ENCODE results near the gene MBNL1. TPM values are rescaled to one million over a fixed set of nuclear protein-coding genes. Genes with fewer than 3 reads are reported as not detected.

The MBNL1 gene
- polyA plus RNA-seq, 1 donor from 2014 or later: 200 TPM

DNA sequence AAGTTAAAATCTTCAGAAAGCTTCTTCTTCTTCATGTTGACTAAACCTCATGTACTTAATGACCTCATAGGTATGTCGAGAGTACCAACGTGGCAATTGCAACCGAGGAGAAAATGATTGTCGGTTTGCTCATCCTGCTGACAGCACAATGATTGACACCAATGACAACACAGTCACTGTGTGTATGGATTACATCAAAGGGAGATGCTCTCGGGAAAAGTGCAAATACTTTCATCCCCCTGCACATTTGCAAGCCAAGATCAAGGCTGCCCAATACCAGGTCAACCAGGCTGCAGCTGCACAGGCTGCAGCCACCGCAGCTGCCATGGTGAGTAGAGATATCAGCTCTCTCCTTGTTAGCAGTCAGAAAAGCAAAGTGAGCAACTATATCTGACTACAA, 176.5 kb downstream of the MBNL1 start:
- H3K9me3 Mint-ChIP-seq: peaks cover 0 to 1% (median 0%) of the 10 kb centered on the region in 3 donors
- peaks cover 28 to 49% (median 41%) of the 10 kb centered on the region in 3 donors for H3K4me1 Mint-ChIP-seq
- H3K27ac Mint-ChIP-seq: peak overlapping the region in 1 of 3 donors; percentile 32
- no peak overlapping the region for H3K4me3 Mint-ChIP-seq
- H3K27me3 Mint-ChIP-seq: no peaks in the 10 kb centered on the region
- H3K36me3 Mint-ChIP-seq: peaks cover 5% of the 10 kb centered on the region

DNA sequence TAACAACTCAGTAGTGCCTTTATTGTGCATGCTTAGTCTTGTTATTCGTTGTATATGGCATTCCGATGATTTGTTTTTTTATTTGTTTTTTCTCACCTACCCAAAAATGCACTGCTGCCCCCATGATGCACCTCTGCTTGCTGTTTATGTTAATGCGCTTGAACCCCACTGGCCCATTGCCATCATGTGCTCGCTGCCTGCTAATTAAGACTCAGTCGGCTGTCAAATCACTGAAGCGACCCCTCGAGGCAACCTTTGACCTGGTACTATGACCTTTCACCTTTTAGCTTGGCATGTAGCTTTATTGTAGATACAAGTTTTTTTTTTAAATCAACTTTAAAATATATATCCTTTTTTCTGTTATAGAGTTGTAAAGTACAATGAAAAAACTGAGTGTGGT, 177.8 kb downstream of the MBNL1 start:
- peak overlapping the region in 2 of 4 donors; percentile 50 to 54 for H3K4me3 Mint-ChIP-seq

DNA sequence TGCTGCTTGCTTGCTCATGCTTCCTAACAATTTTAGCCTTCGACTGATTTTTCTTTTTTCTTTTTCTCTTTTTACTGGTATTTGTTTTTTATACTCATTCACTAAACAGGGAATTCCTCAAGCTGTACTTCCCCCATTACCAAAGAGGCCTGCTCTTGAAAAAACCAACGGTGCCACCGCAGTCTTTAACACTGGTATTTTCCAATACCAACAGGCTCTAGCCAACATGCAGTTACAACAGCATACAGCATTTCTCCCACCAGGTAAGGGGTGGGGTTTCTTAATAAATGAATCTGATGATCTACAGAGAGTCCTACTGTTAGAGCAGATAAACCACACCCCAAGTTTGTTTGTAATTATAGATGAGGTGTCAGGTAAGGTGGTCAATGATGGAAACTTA, 178.8 kb downstream of the MBNL1 start:
- no peaks in the 10 kb centered on the region for H3K9me3 Mint-ChIP-seq
- H3K27me3 Mint-ChIP-seq: no peaks in the 10 kb centered on the region
- peak overlapping the region in 2 of 3 donors; percentile 14 to 89 for H3K27ac Mint-ChIP-seq
- H3K4me3 Mint-ChIP-seq: peak overlapping the region in 1 of 4 donors; percentile 77
- H3K36me3 Mint-ChIP-seq: peaks cover 5% of the 10 kb centered on the region
- peaks cover 26 to 52% (median 41%) of the 10 kb centered on the region in 3 donors for H3K4me1 Mint-ChIP-seq

More for the DNA sequence above, 177.8 kb downstream of the MBNL1 start:
- H3K36me3 Mint-ChIP-seq: peaks cover 5% of the 10 kb centered on the region
- H3K4me1 Mint-ChIP-seq: peaks cover 28 to 53% (median 46%) of the 10 kb centered on the region in 3 donors
- no peaks in the 10 kb centered on the region for H3K27me3 Mint-ChIP-seq
- H3K27ac Mint-ChIP-seq: peak overlapping the region in 2 of 3 donors; percentile 3 to 27
- no peaks in the 10 kb centered on the region for H3K9me3 Mint-ChIP-seq

DNA sequence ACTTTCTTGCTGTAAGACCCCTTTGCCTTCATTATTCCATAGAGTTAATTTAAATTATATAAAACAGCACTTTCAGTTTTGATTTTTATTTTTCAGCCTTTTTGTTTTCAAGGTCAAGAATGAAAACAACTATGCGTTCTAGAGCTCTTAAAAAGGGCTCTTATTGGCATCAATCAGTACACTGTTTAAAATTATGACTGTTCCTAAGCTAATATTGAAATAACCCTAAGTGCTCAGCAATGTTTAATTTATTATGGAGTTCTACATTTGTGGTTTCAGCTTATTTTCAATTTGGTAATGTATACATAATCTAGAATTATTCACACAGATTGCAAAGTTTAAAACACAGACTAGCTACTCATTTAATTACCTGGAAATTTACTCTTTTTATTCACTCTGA, 179.4 kb downstream of the MBNL1 start:
- peak overlapping the region in 1 of 3 donors; percentile 14 for H3K27ac Mint-ChIP-seq
- H3K9me3 Mint-ChIP-seq: no peaks in the 10 kb centered on the region
- peaks cover 5% of the 10 kb centered on the region for H3K36me3 Mint-ChIP-seq
- no peaks in the 10 kb centered on the region for H3K27me3 Mint-ChIP-seq
- peaks cover 24 to 47% (median 39%) of the 10 kb centered on the region in 3 donors for H3K4me1 Mint-ChIP-seq
- H3K4me3 Mint-ChIP-seq: no peak overlapping the region

DNA sequence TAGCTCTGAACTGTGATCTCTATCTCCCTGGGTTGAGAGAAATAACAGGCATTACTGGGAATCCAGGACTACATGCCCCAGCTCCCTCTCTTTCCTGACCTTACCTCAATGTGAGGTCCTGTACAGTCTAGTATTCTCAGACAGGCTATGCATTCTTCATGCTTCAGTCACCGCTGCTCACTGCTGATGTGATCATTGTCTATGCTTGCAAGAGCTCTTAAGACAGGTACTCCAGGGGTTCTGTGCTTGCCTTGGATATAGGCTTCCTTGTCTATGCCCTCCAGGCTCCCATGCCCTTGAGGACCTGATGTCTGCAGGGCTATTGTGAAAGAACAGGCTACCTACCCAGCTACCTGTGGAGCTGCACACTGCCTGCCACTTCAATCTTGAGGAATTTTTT, 183.6 kb downstream of the MBNL1 start:
- peaks cover 6% of the 10 kb centered on the region for H3K36me3 Mint-ChIP-seq
- H3K27me3 Mint-ChIP-seq: no peaks in the 10 kb centered on the region
- H3K27ac Mint-ChIP-seq: peak overlapping the region in 2 of 3 donors; percentile 28 to 90
- no peak overlapping the region for H3K4me3 Mint-ChIP-seq
- no peaks in the 10 kb centered on the region for H3K9me3 Mint-ChIP-seq
- H3K4me1 Mint-ChIP-seq: peaks cover 12 to 20% (median 16%) of the 10 kb centered on the region in 3 donors

DNA sequence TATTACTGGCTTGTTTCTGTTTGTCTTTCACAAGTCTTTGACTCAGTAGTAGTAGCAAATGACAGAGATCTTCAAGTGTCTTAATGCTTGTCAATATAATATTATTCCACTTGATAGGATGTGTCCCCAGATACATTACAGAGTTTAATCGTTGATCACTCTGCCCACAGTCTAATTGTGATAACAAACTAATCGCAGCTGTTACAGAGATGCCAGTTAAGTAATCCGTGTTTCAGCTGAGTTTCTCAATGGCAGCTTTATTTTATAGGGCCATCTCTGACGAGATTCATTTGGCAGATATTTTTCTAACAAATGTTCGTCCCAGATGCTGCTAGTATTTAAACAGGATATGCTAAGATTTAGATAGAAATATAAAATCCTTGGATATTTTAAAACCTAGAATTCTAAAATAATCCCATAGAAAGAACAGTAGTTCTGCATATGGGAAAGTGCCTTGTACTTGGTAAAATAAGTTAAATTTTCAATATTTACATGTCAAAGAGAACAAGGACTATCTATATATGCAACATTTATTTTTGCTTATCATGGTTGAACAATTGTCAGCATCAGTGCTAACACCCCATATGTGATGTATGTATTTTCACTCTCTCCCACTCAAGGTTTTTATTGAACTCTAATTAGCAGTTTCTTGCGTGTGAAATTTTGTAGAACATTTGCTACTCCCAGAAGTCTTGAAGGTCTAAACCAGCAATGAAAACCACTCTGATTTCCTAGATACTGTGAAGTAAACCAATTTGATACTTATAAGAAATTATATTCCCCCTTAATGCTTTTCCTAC, 185.5 kb downstream of the MBNL1 start:
- H3K4me1 Mint-ChIP-seq: peaks cover 9 to 13% (median 12%) of the 10 kb centered on the region in 3 donors
- H3K36me3 Mint-ChIP-seq: peaks cover 5% of the 10 kb centered on the region
- H3K27me3 Mint-ChIP-seq: no peaks in the 10 kb centered on the region
- H3K9me3 Mint-ChIP-seq: no peaks in the 10 kb centered on the region
- no peak overlapping the region for H3K27ac Mint-ChIP-seq
- H3K4me3 Mint-ChIP-seq: no peak overlapping the region

DNA sequence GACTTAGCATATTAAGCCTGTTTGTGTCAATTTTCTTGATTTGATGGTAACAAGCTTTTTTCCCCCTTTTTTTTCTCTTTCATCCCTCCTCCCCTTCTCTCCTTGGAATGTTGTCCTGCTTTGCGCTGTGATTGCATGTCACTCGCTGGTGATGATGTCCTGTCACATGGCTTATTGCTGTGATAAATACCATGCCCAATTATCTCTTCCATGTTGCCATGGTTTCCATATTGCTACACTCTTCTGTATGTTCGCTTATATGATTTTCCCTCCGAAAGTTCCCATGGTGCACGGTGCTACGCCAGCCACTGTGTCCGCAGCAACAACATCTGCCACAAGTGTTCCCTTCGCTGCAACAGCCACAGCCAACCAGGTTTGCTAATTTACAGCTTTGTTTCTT, 187.3 kb downstream of the MBNL1 start:
- peaks cover 7 to 12% (median 10%) of the 10 kb centered on the region in 3 donors for H3K4me1 Mint-ChIP-seq

DNA sequence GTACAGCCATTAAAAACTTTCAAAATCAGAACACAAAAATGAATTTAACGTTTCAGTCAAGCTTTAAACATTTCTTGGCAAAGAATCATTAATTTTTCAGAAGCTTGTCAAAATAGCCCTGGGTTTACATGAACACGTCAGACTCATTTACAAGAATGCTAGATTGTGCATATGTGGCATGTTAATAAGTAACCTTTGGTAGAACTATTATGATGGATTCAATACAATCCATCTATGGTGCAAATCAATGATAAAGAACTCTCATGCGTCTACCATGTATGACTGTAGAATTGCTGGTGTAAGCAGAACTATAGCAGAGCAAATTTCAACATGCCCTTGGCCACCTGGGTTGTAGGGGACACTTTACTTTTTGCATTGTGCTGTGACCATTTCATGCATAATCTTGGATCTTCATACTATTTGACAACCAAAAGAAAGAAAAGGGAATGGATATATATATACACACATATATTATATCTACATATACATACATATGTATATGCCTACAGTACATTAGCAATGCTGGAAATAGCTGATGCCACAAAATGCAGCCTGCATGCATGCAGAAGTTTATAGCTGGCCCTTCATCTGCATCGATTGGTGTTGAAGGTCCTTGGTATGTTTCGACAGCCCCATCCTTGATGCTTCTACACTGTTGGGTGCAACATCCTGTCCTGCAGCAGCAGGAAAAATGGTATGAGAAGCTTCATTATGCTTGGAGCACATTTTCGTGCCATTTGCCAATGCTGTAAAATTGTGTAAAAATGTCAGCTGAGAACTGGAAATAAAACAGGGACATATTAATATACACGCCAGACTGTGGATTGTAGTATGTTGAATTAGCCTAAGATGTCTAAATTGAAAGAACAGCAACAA, 189.0 kb downstream of the MBNL1 start:
- Mint-ChIP-seq H3K36me3 (peaks cover 5% of the 10 kb centered on the region), H3K27me3 (no peaks in the 10 kb centered on the region), H3K9me3 (no peaks in the 10 kb centered on the region), H3K4me1 (peaks cover 4 to 13% (median 8%) of the 10 kb centered on the region in 3 donors), H3K4me3 (no peak overlapping the region), H3K27ac (peak overlapping the region in 1 of 3 donors; percentile 57)

More for the DNA sequence above, 187.3 kb downstream of the MBNL1 start:
- H3K9me3 Mint-ChIP-seq: no peaks in the 10 kb centered on the region
- H3K27ac Mint-ChIP-seq: no peak overlapping the region
- H3K36me3 Mint-ChIP-seq: peaks cover 5% of the 10 kb centered on the region
- no peaks in the 10 kb centered on the region for H3K27me3 Mint-ChIP-seq
- no peak overlapping the region for H3K4me3 Mint-ChIP-seq

DNA sequence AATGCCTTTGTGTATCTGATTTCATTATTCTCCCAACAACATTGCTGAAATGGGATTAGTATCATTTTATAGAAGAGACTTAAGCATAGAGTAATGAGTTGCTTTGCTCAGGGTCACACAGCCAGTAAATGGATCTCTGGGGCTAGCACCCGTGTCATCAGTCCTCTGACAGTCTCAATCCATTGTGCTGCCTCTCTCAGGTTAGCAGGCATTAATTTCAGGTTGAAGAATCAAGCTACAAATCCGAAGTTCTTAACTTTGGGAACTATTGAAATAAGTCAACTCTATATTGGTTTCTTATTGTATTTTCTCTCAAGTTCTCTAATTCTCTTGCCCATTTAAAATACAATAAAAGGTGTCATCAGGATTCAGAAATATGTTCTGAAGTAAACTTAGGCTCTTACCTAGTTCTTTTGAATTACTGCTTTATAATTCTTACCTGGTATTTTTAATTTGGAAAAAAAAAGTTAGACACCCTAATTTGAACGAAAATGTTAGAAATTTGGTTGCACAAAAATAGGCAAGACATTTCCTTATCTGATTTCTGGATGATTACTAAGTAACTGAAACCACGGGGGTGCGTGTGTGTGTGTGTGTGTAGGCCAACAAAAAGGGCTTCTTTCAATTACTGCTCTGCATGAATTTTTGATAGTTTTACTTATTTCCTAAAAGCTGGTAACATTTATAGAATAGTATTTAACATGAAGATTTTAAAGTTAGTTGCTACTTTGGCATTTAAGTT, 189.8 kb downstream of the MBNL1 start:
- Mint-ChIP-seq H3K4me1 (peaks cover 4 to 16% (median 11%) of the 10 kb centered on the region in 3 donors), H3K4me3 (no peak overlapping the region), H3K27me3 (no peaks in the 10 kb centered on the region), H3K27ac (peak overlapping the region in 2 of 3 donors; percentile 57 to 88), H3K36me3 (peaks cover 5% of the 10 kb centered on the region), H3K9me3 (no peaks in the 10 kb centered on the region)

DNA sequence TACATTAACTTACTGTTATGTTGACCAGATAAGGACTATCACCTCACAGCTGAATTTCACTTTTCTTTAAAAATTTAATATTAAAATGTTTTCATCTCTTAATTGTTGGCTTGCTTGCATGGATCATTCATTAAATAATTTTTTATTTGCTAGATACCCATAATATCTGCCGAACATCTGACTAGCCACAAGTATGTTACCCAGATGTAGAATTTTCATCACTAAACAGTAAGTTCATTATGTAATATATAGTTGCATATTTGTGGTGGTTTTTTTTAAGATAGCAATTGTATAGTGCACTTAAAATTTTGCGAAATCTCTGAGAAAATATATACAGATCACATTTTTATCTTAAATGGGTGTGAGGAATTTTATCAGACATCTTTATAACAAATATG, 190.4 kb downstream of the MBNL1 start:
- no peak overlapping the region for H3K4me3 Mint-ChIP-seq
- peaks cover 4 to 16% (median 13%) of the 10 kb centered on the region in 3 donors for H3K4me1 Mint-ChIP-seq
- H3K27ac Mint-ChIP-seq: peak overlapping the region in 1 of 3 donors; percentile 88

DNA sequence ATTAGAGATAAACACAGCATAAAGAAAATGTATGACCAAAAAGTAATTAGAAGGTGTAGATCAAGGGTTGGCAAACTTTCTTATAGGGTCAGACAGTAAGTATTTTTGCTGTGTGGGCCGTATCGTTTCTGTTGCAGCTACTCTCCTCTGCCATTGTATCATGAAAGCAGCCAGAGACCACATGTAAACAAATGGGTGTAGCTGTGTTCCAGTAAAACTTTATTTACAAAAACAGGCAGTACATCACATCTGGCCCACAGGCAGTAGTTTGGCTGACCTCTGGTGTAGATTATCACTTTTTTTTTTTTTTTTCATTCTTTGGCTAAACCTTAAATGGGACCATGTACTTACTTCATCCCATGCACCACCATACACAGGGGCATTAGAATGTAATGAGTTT, 190.8 kb downstream of the MBNL1 start:
- H3K27ac Mint-ChIP-seq: peak overlapping the region in 1 of 3 donors; percentile 18
- H3K4me1 Mint-ChIP-seq: peaks cover 4 to 16% (median 12%) of the 10 kb centered on the region in 3 donors
- H3K36me3 Mint-ChIP-seq: peaks cover 5% of the 10 kb centered on the region
- H3K9me3 Mint-ChIP-seq: no peaks in the 10 kb centered on the region
- peak overlapping the region in 1 of 4 donors; percentile 17 for H3K4me3 Mint-ChIP-seq
- H3K27me3 Mint-ChIP-seq: no peaks in the 10 kb centered on the region

More for the DNA sequence above, 190.4 kb downstream of the MBNL1 start:
- no peaks in the 10 kb centered on the region for H3K9me3 Mint-ChIP-seq
- H3K36me3 Mint-ChIP-seq: peaks cover 5% of the 10 kb centered on the region
- H3K27me3 Mint-ChIP-seq: no peaks in the 10 kb centered on the region

DNA sequence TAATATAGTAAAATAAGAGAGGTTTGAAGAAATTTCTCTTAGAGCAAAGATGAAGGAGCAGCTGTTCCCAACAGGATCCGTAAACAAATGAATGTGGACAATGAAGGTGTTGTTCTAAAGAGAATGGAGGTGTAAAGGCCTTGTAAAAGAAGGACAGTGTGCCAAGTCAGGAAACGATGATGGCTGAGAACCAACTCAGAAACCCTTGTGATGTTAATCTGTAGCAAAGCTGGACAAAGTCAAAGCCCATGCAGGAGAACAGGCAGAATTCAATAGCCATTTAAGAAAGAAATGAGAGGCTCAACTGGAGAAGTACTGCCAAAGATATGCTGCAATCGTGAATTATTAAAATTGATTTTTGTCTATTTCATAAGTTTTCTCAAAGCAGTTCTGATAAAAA, 192.2 kb downstream of the MBNL1 start:
- no peaks in the 10 kb centered on the region for H3K9me3 Mint-ChIP-seq
- H3K4me1 Mint-ChIP-seq: peaks cover 4 to 12% (median 8%) of the 10 kb centered on the region in 3 donors
- peak overlapping the region in 2 of 3 donors; percentile 76 to 85 for H3K27ac Mint-ChIP-seq
- H3K4me3 Mint-ChIP-seq: no peak overlapping the region
- H3K27me3 Mint-ChIP-seq: no peaks in the 10 kb centered on the region
- peaks cover 4% of the 10 kb centered on the region for H3K36me3 Mint-ChIP-seq

DNA sequence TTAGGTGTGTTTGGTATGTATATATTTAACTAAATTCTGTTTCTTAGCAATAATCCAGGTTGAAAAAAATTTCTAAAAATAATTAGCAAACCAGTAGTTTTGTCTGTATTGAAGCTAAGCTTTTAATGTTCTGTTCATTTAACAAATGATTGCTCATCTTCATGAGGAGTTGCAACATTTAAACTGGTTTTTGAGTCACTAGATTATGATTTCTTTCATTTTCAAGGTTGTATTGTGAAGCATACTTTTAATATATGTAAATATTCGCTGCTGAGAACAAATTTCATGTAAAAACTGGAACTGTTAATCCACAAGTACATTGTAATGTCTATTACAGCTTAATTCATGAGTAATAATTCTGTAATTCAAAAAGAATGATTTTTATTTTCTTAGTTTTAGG, 192.7 kb downstream of the MBNL1 start:
- Mint-ChIP-seq H3K27me3 (no peaks in the 10 kb centered on the region), H3K9me3 (no peaks in the 10 kb centered on the region), H3K4me1 (peaks cover 4 to 10% (median 10%) of the 10 kb centered on the region in 3 donors), H3K4me3 (no peak overlapping the region), H3K27ac (peak overlapping the region in 1 of 3 donors; percentile 76), H3K36me3 (peaks cover 2% of the 10 kb centered on the region)

DNA sequence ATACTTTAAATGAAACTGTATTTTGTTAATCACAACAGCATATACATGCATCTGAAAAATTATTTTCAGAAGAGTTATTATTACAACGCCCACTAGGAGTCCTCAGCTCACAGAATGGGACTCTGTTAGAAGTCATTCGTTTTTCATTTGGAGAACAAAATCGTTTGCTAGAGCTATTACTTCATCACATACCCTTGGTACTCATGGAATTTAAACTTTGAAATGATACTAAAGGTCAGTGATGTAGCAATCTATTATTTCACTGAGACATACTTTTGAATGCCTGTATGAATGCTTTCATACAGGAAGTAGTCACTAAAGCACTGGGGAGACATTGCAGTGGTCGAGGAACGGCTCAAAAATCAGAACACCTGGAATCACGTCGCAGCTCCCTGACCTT, 198.1 kb downstream of the MBNL1 start:
- Mint-ChIP-seq H3K4me3 (peak overlapping the region in 1 of 4 donors; percentile 36), H3K27me3 (no peaks in the 10 kb centered on the region), H3K27ac (peak overlapping the region in 2 of 3 donors; percentile 27 to 67), H3K36me3 (no peaks in the 10 kb centered on the region), H3K9me3 (no peaks in the 10 kb centered on the region), H3K4me1 (peaks cover 11 to 18% (median 13%) of the 10 kb centered on the region in 3 donors)
